DMS79 (cell line): ENCODE results near the gene USP20.
A peak's percentile ranks its signal among the peaks of the same experiment; 100 is the strongest.
"Not testable (repeated sequence)": the region's sequence is repeated elsewhere in the genome, so short reads cannot be mapped to it uniquely, and the experiment has no call there.

Experiments used
- DNase-seq: peaks from one replicate; lab custom pipeline; 2025; lab: John Stamatoyannopoulos, UW

Gene USP20

GRCh38 chr9:129835128-129835859 lies at the start of gene USP20, which contains the start of gene C9orf78:
Gene USP20, plus strand, starts transcription at chr9:129835458. Its CDS starts 17,098 bp downstream, at chr9:129852556.
Gene C9orf78, minus strand, starts transcription at chr9:129835275. Its CDS starts 54 bp downstream, at chr9:129835221.
- DNase-seq, result peak; percentile 96

- no peak for DNase-seq
These were observed 49.4 kb upstream of the USP20 start for GRCh38 chr9:129785866-129786265.

- no peak for DNase-seq
These were observed 48.8 kb upstream of the USP20 start for GRCh38 chr9:129786481-129786880.

- DNase-seq, result no peak
These were observed 40.7 kb upstream of the USP20 start for GRCh38 chr9:129794549-129794948.

- DNase-seq, result not testable (repeated sequence)
These were observed 39.2 kb upstream of the USP20 start for GRCh38 chr9:129796029-129796428.

GRCh38 chr9:129798973-129799372 lies 36.3 kb upstream of the USP20 start:
- DNase-seq, result no peak

GRCh38 chr9:129801504-129801903 lies 33.8 kb upstream of the USP20 start:
- DNase-seq, result no peak

GRCh38 chr9:129802833-129803675 lies 32.2 kb upstream of the USP20 start, which contains the start of gene TOR1B:
Gene TOR1B, plus strand, starts transcription at chr9:129803184. Its CDS starts 29 bp downstream, at chr9:129803213.
- DNase-seq, result peak; percentile 82

GRCh38 chr9:129803676-129804060 lies 31.6 kb upstream of the USP20 start:
- DNase-seq, result no peak

- DNase-seq, result no peak
These were observed 29.2 kb upstream of the USP20 start for GRCh38 chr9:129806061-129806460.

GRCh38 chr9:129809346-129809745 lies 25.9 kb upstream of the USP20 start:
- DNase-seq, result no peak

- DNase-seq, result no peak
These were observed 25.1 kb upstream of the USP20 start for GRCh38 chr9:129810116-129810515.

GRCh38 chr9:129810788-129811187 lies 24.5 kb upstream of the USP20 start:
- no peak for DNase-seq

GRCh38 chr9:129811967-129812363 lies 23.3 kb upstream of the USP20 start:
- DNase-seq, result no peak

- no peak for DNase-seq
These were observed 22.9 kb upstream of the USP20 start for GRCh38 chr9:129812385-129812784.

- no peak for DNase-seq
These were observed 21.6 kb upstream of the USP20 start for GRCh38 chr9:129813661-129814060.

GRCh38 chr9:129814432-129815223 lies 20.6 kb upstream of the USP20 start:
- no peak for DNase-seq

- no peak for DNase-seq
These were observed 20.0 kb upstream of the USP20 start for GRCh38 chr9:129815278-129815677.

GRCh38 chr9:129816501-129817435 lies 18.5 kb upstream of the USP20 start:
- DNase-seq, result no peak

- DNase-seq, result no peak
These were observed 12.2 kb upstream of the USP20 start for GRCh38 chr9:129822898-129823541.

GRCh38 chr9:129823542-129823934 lies 11.7 kb upstream of the USP20 start:
- DNase-seq, result no peak
